Measurements from ENCODE around the gene ITPK1. TPM values are rescaled to one million over a fixed set of nuclear protein-coding genes. Genes with fewer than 3 reads are reported as not detected.

Gene ITPK1
- total RNA-seq, 2 donors from 2014 or later: 53.8 to 85.0 TPM

- Histone ChIP-seq H3K9me3 (no peaks in the 10 kb centered on the region), H3K4me3 (no peak overlapping the region), H3K27ac (no peak overlapping the region), H3K36me3 (no peaks in the 10 kb centered on the region), H3K4me1 (ENCODE audit: control insufficient read depth in 1 of 2, low read depth in 2 of 2) (peaks cover 0 to 24% of the 10 kb centered on the region in 2 donors), H3K27me3 (replicated peaks; ENCODE audit: insufficient read depth) (no peaks in the 10 kb centered on the region)
- DNase-seq (ENCODE audit: low spot score) (no peak), ATAC-seq (ENCODE audit: insufficient number of reproducible peaks, low FRiP score, low read depth) (no peak)
- TF ChIP-seq CTCF (IDR thresholded peaks at IDR 0.05): no peak
These were observed 146.3 kb downstream of the ITPK1 start for GRCh38 chr14:92969430-92969829.

- DNase-seq (ENCODE audit: low spot score) (no peak), ATAC-seq (ENCODE audit: insufficient number of reproducible peaks, low FRiP score, low read depth) (no peak)
- Histone ChIP-seq H3K4me3 (no peak overlapping the region), H3K9me3 (no peaks in the 10 kb centered on the region), H3K4me1 (ENCODE audit: control insufficient read depth in 1 of 2, low read depth in 2 of 2) (peaks cover 7 to 26% of the 10 kb centered on the region in 2 donors), H3K27me3 (replicated peaks; ENCODE audit: insufficient read depth) (no peaks in the 10 kb centered on the region), H3K27ac (no peak overlapping the region), H3K36me3 (no peaks in the 10 kb centered on the region)
- TF ChIP-seq CTCF (IDR thresholded peaks at IDR 0.05): no peak
These were observed 147.3 kb downstream of the ITPK1 start for GRCh38 chr14:92968291-92969020.

- Histone ChIP-seq H3K4me3 (no peak overlapping the region), H3K9me3 (no peaks in the 10 kb centered on the region), H3K27ac (no peak overlapping the region), H3K4me1 (ENCODE audit: control insufficient read depth in 1 of 2, low read depth in 2 of 2) (peaks cover 7 to 23% of the 10 kb centered on the region in 2 donors), H3K27me3 (replicated peaks; ENCODE audit: insufficient read depth) (no peaks in the 10 kb centered on the region), H3K36me3 (no peaks in the 10 kb centered on the region)
- ATAC-seq (ENCODE audit: insufficient number of reproducible peaks, low FRiP score, low read depth) (no peak), DNase-seq (ENCODE audit: low spot score) (no peak)
- TF ChIP-seq CTCF (IDR thresholded peaks at IDR 0.05): no peak
These were observed 148.3 kb downstream of the ITPK1 start for GRCh38 chr14:92967346-92967926.

GRCh38 chr14:92965281-92965680, 150.4 kb downstream of the ITPK1 start:
- Histone ChIP-seq H3K4me3 (no peak overlapping the region), H3K27ac (no peak overlapping the region), H3K36me3 (peaks cover 7% of the 10 kb centered on the region), H3K9me3 (no peaks in the 10 kb centered on the region), H3K27me3 (replicated peaks; ENCODE audit: insufficient read depth) (no peaks in the 10 kb centered on the region), H3K4me1 (ENCODE audit: control insufficient read depth in 1 of 2, low read depth in 2 of 2) (peaks cover 7 to 23% of the 10 kb centered on the region in 2 donors)
- ATAC-seq (ENCODE audit: insufficient number of reproducible peaks, low FRiP score, low read depth) (no peak), DNase-seq (ENCODE audit: low spot score) (no peak)
- no peak for TF ChIP-seq CTCF (IDR thresholded peaks at IDR 0.05)

GRCh38 chr14:92964124-92965109, 151.3 kb downstream of the ITPK1 start:
- peak overlapping the region in 1 of 2 donors; percentile 18 for H3K27ac ChIP-seq
- no peaks in the 10 kb centered on the region for H3K27me3 ChIP-seq (replicated peaks; ENCODE audit: insufficient read depth)
- peaks cover 7% of the 10 kb centered on the region for H3K36me3 ChIP-seq
- no peaks in the 10 kb centered on the region for H3K9me3 ChIP-seq
- ATAC-seq (ENCODE audit: insufficient number of reproducible peaks, low FRiP score, low read depth) (no peak), DNase-seq (ENCODE audit: low spot score) (no peak)
- H3K4me3 ChIP-seq: no peak overlapping the region
- H3K4me1 ChIP-seq (ENCODE audit: control insufficient read depth in 1 of 2, low read depth in 2 of 2): peaks cover 7 to 23% of the 10 kb centered on the region in 2 donors
- no peak for TF ChIP-seq CTCF (IDR thresholded peaks at IDR 0.05)
